ENCODE measurements around the gene P2RY11.

The P2RY11 gene

DNA sequence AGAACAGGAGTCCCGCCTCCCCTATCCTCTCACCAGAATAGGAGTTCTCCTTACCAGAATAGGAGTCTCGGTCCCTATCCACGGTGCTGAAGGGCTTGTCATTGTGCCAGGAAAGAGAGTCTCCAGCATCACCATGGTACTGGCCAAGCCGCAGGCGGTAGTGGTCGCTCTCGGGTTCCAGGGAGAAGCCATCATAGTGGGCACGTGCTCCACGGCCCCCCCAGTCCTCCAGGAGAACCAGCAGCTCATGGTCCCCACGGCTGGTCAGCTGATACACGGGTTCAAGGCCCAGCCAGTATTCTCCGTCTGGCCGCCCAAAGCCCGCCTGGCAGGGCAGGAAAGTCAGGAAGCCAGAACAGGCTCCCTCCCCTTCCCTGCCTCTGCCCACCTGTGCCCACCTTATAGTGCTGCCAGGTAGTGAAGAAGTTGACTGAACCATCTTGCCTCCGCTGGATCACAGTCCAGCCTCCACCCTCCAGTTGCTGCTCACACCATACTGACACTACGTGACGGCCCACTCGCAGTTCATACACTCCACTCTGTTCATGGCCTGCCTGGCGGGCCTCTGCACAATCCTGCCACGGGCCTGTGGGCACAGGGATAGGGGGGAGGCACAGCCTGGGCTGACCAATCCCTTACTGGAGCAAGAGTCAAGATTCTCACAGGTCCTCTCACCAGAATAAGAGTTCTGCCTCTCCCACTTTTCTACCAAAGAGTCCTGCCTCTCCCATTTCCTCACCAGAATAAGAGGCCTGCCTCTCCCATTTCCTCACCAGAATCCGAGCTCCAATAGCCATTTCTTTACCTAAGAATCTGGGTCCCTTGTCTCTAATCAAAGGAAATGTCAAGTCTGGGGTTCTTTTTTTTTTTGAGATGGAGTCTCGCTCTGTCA, 18.0 kb upstream of the P2RY11 start:
- no peak for DNase-seq (ENCODE audit: low spot score)

DNA sequence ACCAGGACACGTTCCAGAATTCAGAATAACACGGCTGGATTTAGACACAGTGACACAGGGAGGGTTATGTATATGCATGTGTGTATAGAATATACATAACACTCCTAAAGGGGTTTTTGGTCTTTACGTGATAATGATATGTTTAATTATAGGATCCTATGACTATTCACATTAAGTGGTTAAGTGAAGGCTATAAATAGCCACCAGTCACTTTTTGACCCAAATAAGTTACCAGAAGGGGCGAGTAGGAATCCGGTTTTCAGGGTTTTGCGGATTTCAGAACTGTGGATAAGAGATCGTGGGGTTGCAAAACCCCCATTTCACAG, 15.9 kb upstream of the P2RY11 start:
- peak; percentile 49 for DNase-seq (ENCODE audit: low spot score)

DNA sequence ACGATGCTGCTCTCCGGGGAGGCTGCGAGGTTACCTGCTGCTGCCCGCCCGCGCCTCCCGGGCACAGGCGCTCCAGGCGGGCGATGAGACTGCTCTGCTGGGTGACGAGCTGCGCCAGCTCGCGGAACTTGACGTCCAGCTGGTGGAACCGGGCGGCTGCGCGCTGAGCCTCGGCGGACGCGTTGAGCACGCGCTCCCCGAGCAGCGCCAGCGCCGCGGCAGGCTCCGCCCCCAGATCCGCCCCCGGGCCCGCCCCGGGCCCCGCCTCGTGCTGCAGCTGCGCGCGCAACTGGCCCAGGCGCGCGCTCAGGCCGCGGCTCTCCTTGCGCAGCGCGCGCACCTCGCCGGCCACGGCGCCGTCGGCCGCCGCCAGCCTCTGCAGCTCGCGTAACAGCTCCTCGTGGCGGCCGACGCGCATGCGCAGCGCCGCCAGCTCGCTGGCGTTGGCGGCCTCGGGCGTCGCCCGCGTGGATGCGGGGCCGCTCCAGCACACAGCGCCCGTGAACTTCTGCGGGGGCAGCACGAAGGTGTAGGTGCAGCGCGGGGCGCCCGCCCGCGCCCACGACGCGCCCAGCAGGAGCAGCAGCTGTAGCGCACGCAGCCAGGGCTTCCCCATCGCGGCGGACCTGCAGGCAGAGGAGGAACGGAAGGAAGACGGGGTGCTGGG, 15.4 kb upstream of the P2RY11 start:
- DNase-seq (ENCODE audit: low spot score) = peak; percentile 84

DNA sequence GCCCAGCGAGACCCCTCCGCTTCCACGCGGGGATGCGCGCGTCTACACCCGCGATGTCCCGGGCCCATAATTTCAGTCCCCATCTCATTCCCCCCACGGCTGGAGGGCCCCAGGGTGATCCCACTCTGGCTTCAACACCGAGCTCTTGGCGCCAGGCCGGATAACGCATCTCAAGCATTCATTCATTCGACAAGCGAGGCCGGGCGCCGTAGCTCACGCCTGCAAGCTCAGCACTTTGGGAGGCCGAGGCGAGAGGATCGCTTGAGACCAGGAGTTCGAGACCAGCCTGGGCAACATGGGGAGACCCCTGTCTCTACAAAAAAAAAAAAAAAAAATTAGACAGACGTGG, 14.9 kb upstream of the P2RY11 start:
- DNase-seq (ENCODE audit: low spot score) = no peak

DNA sequence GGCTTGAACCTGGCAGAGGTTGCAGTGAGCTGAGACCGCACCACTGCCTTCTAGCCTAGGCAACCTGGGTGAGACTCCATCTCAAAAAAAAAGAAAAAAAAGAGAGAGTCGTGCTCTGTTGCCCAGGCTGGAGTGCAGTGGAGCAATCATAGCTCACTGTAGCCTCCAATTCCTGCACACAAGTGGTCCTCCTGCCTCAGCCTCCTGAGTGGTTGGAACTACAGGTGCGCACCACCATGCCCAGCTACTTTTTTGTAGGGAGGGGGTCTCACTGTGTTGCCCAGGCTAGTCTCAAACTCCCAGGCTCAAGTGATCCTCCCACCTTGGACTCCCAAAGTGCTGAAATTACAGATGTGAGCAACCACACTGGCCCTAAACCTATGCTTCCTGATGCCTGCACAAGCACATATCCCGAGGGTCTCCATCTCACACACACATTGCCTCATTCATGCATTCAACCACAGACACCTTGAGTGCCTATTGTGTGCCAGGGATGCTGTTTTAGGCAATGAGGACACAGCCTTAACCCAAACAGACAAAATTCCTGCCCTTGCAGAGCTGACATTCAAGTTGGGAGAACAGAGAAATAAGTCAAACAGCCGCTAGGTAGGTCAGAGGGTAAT, 11.2 kb upstream of the P2RY11 start:
- no peak for DNase-seq (ENCODE audit: low spot score)

DNA sequence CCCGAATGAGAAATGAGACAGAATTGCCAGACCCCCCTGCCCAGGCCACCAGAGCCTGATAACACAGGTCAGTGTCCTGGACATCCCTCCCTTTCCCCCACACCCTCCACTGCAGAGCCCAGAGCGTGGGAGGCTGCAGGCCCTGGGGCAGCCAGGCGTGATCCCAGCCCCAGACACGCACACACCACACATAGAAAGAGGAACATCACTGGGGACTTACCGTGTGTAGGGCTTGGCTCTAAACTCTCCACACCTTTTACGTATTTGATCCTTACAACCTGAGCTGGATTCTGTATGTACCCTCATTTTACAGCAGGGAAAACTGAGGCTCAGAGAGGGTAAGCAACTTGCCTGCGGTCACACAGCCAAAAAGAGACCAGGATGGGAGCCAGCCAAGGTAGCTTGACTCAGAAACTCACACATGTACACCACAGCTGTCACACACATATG, 8.7 kb upstream of the P2RY11 start:
- no peak for DNase-seq (ENCODE audit: low spot score)

DNA sequence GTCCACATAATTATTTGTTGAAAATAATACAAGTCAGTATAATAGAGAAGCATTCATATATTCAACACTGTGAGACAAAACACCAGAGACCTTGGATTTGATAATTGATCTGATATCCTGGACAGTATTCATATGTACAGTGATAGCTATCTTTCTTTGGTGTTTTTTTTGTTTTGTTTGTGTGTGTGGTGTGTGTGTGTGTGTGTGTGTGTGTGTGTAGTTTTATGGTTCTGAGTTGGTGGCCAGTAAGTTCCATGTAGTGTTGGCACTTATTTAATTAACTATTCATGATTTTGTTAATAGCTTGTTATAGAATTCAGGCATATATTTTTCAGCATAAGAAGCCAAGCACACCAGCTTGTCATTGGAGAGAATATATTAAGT, 7.4 kb upstream of the P2RY11 start:
- DNase-seq (ENCODE audit: low spot score) = no peak

DNA sequence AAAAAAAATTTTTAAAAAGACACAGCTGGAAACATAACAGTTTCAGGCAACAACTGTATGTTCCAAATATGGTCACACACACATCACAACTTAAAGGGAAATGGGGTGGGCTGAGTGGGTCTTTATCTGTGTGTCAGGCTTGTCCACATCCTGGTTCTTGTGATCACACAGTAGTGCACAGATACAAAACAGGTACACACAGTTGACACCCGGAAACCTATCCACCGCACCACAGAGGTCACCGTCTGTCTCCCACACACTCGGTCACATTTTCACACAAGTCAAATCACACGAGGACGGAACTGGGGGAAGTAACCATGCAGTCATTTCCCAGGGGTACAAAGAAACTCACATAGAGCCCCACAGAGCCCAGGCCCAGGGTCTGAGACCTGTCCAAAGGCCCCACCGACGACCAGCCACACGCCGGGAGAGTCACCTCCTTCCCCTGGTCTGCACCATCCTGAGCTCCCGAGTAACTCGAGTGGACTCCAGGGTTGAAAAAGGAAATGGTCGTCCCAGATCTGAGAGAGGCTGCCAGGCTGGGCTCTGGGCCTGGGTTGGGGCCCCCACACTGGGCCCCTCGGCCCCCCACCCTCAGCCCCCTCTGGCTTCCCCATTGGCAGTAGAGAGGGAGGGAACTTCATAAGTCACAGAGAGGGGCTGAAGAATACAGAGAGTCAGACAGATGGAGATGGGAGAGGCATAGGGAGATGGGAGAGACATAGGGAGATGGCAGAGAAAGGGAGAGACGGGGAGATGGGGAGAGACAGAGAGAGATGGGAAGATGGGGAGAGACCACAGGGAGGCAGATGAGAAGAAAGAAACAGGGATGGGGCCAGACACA, 6.6 kb upstream of the P2RY11 start:
- no peak for DNase-seq (ENCODE audit: low spot score)

DNA sequence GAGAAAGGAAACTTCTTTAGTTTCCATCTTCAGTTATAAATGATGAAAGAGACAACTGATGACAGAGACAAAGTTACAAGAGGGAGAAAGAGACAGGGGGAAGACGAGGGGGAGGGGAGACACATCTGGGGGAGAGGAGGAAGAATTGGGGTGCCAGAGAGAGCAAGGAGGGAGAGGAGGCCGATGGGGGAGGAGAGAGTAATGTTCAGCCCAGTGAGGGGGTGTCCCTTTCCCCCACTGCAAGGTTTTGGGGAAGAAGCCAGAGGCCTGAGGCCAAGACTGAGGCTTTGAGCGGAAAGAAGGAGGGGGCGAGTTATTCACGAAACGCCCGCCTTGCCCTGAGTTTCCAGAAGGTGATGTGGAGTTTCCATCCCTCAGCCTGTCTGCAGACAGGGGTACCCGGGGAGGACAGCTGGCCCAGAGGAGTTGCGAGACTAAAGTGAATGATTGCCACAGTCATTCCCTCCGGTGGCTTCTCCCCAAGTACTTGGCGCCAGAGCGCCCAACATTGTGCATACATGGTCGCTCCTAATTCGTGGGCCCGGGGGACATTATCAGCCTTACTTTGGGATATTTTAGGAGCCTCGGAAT, 5.9 kb upstream of the P2RY11 start:
- no peak for DNase-seq (ENCODE audit: low spot score)

DNA sequence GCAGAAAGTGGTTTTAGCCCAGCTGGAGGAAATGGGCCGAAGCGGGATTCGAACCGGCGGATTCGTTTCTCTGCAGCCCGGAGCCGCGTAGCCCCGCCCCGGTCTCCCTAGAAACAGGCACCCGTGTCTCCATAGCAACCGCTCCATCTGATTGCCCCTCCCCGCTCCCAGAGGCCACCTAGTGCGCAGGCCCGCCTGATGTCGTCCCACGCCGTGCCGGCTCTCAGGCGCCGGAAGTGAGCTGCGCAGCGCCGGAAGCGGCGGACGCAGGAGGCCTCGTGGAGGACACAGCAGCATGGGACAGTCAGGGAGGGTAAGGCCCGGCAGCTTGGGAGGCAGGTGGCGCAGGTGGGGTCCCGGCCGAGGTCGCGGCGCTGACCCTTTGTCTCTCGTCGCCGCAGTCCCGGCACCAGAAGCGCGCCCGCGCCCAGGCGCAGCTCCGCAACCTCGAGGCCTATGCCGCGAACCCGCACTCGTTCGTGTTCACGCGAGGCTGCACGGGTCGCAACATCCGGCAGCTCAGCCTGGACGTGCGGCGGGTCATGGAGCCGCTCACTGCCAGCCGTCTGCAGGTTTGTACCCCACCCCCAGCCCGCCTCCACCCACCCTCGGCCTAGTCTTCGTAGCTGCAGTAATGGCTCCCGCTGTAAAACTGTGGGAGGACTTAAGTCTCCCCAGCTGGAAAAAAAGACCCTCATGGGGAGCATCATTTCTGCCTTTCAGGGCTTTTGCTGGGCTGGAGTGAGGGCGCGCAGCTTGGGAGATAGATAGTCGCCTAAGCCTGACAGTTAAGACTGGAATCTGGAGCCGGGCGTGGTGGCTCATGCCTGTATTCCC, 5.2 kb upstream of the P2RY11 start, which contains the start of gene PPAN:
Gene PPAN (plus strand): TSS at position 263 of the 837 bp plus-strand sequence. CDS start 33 bp downstream, at position 296.
- DNase-seq (ENCODE audit: low spot score) = peak; percentile 98

DNA sequence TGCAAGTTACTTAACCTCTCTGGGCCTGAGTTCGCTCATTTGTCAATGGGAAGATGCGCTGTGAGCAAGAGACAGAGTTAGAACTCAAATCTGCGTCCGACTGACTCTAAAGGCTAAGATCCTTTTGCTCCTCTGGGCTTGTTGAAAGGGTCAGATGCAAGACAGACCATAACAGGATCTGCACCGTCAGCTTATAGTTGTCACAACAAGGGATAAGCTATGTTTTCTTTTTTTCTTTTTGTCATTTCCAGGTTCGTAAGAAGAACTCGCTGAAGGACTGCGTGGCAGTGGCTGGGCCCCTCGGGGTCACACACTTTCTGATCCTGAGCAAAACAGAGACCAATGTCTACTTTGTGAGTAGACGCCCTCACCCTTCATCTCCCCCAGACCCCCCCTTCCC, 4.2 kb upstream of the P2RY11 start:
- no peak for DNase-seq (ENCODE audit: low spot score)

DNA sequence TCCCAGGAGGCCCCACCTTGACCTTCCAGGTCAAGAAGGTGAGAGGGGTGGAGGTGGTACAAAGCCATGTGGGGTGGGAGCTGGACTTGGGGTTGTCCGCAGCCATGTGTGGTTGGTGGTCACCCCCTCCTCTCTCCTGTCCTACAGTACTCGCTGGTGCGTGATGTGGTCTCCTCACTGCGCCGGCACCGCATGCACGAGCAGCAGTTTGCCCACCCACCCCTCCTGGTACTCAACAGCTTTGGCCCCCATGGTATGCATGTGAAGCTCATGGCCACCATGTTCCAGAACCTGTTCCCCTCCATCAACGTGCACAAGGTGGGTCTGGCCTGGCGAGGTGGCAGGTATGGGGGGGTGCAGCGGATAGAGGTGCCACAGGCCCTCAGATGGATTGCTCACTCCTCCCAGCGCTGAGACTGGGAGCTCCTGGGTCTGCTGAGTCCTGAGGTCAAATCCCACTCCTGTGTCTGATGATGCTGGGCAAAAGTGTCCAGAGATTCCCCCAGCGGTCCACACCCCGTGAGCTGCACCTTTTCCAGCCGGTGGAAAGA, 3.6 kb upstream of the P2RY11 start:
- no peak for DNase-seq (ENCODE audit: low spot score)

DNA sequence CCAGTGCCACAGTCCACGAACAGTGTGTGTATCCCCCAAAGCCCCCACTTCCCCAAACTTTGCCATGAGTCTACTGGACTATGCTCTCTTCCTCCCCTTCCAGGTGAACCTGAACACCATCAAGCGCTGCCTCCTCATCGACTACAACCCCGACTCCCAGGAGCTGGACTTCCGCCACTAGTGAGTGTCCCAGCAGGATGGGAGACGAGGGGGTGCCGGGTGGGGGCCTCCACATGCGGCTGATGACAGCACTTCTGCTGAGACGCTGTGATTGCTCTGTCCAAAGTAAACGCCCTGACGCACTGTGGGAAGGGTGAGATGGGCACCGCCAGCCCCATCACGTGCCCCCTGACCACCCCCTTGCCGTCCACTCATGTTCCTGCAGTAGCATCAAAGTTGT, 2.0 kb upstream of the P2RY11 start:
- DNase-seq (ENCODE audit: low spot score) = no peak

DNA sequence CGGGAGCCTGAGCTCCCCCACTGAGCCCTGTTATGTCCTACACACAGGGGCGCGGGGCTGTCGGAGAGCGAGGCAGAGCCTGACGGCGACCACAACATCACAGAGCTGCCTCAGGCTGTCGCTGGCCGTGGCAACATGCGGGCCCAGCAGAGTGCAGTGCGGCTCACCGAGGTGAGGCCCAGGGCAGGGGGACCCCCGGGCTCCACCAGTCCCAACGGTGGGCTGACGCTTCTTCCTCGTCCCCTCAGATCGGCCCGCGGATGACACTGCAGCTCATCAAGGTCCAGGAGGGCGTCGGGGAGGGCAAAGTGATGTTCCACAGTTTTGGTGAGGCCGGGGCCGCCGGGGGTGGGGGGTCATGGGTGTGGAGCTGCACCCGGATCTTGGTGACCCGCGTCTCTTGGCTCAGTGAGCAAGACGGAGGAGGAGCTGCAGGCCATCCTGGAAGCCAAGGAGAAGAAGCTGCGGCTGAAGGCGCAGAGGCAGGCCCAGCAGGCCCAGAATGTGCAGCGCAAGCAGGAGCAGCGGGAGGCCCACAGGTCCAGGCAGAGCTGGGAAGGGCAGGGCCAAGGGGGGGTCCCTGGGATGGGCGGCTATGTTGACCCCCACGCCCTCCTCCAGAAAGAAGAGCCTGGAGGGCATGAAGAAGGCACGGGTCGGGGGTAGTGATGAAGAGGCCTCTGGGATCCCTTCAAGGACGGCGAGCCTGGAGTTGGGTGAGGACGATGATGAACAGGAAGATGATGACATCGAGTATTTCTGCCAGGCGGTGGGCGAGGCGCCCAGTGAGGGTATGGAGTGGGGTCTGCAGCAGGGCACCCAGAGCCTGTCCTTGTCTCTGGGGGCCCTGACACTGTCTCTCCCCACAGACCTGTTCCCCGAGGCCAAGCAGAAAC, 1.2 kb upstream of the P2RY11 start:
- DNase-seq (ENCODE audit: low spot score) = no peak

DNA sequence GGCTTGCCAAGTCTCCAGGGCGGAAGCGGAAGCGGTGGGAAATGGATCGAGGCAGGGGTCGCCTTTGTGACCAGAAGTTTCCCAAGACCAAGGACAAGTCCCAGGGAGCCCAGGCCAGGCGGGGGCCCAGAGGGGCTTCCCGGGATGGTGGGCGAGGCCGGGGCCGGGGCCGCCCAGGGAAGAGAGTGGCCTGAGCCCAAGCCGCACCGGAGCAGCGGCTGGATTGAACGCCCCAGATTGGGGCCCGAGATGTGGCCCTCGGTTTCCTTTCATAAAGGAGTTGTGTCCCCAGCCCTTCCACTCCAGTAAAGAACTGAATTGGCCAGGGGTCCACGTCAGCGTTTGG, 548 bp upstream of the P2RY11 start:
- DNase-seq (ENCODE audit: low spot score) = no peak

DNA sequence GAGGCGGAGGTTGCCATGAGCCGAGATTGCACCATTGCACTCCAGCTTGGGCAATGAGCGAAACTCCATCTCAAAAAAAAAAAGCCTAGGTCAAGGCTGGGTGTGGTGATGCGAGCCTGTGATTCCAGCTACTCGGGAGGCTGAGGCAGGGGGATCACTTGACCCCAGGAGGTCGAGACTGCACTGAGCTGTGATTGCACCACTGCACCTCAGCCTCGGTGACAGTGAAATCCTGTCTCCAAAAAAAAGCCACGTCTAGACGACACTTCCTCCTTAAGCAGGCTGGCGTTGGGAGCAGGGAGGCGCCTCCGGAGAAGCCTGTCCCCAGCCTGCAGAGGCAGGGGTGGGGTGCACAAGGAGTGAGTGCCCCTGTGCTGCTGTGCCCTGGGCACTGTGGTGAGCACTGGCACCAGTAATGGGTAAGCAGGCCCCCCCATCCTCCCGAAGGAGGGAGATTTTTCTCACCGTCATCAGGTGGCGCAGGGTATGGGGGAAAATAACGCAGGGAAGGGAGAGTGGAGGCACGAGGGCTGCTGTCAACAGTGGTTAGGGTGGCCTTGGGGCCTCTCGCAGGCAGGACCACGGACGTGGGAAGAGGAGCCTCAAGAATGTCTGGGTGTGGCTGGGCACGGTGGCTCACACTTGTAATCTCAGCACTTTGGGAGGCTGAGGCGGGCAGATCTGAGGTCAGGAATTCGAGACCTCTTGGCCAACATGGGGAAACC, 706 bp downstream of the P2RY11 start:
- no peak for DNase-seq (ENCODE audit: low spot score)

DNA sequence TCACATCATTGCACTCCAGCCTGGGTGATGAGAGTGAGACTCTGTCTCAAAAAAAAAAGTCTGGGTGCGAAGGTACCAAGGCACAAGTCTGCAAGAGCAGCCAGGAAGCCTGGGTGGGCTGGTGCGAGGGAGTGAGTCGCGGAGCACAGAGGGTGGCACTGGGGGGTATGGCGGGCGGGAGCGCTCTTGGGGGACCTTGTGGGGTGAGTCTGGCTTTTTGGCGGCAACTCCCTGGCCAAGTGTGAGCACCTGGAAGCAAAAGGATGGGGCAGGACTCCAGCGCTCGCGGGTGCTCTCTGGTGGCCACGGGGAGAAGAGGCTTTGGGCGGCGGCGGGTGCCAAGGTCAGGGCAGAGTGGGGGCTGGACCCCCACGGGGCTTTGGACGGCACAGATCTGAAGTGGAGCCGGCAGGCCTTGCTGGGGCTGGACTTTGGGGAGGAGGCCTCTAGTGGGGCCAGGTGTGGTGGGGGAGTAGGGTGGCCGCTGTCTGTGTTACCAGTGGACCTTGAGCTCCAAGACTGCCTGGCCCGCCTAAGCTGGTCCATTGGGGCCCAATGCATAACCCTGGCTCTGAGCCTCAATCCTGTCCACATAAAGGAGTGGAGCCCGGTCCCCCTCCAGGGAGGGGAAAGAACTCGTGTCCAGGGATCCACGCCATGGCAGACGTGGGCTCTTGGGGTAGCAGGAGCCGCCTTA, 1.6 kb downstream of the P2RY11 start:
- no peak for DNase-seq (ENCODE audit: low spot score)

DNA sequence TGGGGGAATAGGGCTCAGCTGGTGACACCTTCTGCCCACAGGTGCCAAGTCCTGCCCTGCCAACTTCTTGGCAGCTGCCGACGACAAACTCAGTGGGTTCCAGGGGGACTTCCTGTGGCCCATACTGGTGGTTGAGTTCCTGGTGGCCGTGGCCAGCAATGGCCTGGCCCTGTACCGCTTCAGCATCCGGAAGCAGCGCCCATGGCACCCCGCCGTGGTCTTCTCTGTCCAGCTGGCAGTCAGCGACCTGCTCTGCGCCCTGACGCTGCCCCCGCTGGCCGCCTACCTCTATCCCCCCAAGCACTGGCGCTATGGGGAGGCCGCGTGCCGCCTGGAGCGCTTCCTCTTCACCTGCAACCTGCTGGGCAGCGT, 2.1 kb downstream of the P2RY11 start:
- no peak for DNase-seq (ENCODE audit: low spot score)
